Activated T-cell treated with anti-CD3 and anti-CD28 coated beads for 24 hours (primary cell): ENCODE data around the gene RGS12.
"Not testable (repeated sequence)": the region's sequence is repeated elsewhere in the genome, so short reads cannot be mapped to it uniquely, and the experiment has no call there.

Experiments used
- DNase-seq: peaks from one replicate; pipeline ENCODE4 v3.0.0-alpha.2; 2020; ENCODE audit warnings: low read depth

The RGS12 gene

GRCh38 chr4:3299122-3299975 lies 6.5 kb downstream of the RGS12 start:
- DNase-seq = no peak

- DNase-seq = no peak
These were observed 7.3 kb downstream of the RGS12 start for GRCh38 chr4:3299976-3300671.

- not testable (repeated sequence) for DNase-seq
These were observed 8.1 kb downstream of the RGS12 start for GRCh38 chr4:3300882-3301281.

GRCh38 chr4:3301450-3302172 lies 8.8 kb downstream of the RGS12 start:
- DNase-seq = no peak

GRCh38 chr4:3302173-3302785 lies 9.5 kb downstream of the RGS12 start:
- peak; percentile 55 for DNase-seq

GRCh38 chr4:3302786-3303564 lies 10.2 kb downstream of the RGS12 start:
- no peak for DNase-seq

- no peak for DNase-seq
These were observed 10.7 kb downstream of the RGS12 start for GRCh38 chr4:3303565-3303824.

GRCh38 chr4:3303923-3304710 lies 11.3 kb downstream of the RGS12 start:
- DNase-seq = no peak

GRCh38 chr4:3304831-3305609 lies 12.2 kb downstream of the RGS12 start:
- no peak for DNase-seq

- no peak for DNase-seq
These were observed 13.0 kb downstream of the RGS12 start for GRCh38 chr4:3305610-3306371.

- no peak for DNase-seq
These were observed 13.6 kb downstream of the RGS12 start for GRCh38 chr4:3306450-3306849.

GRCh38 chr4:3307060-3307459 lies 14.2 kb downstream of the RGS12 start:
- no peak for DNase-seq

- DNase-seq = no peak
These were observed 14.7 kb downstream of the RGS12 start for GRCh38 chr4:3307486-3307885.

GRCh38 chr4:3307891-3308575 lies 15.2 kb downstream of the RGS12 start:
- DNase-seq = no peak

- DNase-seq = no peak
These were observed 15.9 kb downstream of the RGS12 start for GRCh38 chr4:3308691-3309090.

- DNase-seq = no peak
These were observed 17.7 kb downstream of the RGS12 start for GRCh38 chr4:3310301-3311094.

- no peak for DNase-seq
These were observed 18.2 kb downstream of the RGS12 start for GRCh38 chr4:3311095-3311372.

GRCh38 chr4:3311489-3312171 lies 18.8 kb downstream of the RGS12 start:
- no peak for DNase-seq
